GM12878 (cell line): ENCODE results near the gene TPGS2. TPM values are rescaled to one million over a fixed set of nuclear protein-coding genes. Genes with fewer than 3 reads are reported as not detected.

Experiments used
- ATAC-seq: fragments of 200-7000 bp; cut with Tn5 transposase; 3 replicates; pipeline ENCODE4 v1.9.1; 2020; ENCODE audit warnings: mild to moderate bottlenecking, moderate library complexity
- BruUV-seq: library from RNA; stranded (reverse); fragments of 400-500 nt; replicated peaks from 2 replicates; lab custom pipeline; 2021; lab: Mats Ljungman, UMichigan
- CTCF ChIA-PET: fragments of 300-600 bp; sonication (Branson Sonifier 250); formaldehyde crosslinking; extraction: SDS; loops from one replicate; lab custom pipeline; 2021; ENCODE audit warnings: inconsistent platforms; lab: Yijun Ruan, JAX
- POLR2A ChIA-PET: fragments of 350-600 bp; formaldehyde crosslinking; extraction: SDS; loops from one replicate; lab custom pipeline; 2021; ENCODE audit warnings: inconsistent platforms; lab: Charles Lee
- RAD21 ChIA-PET: fragments of 300-600 bp; sonication (Branson Sonifier 250); formaldehyde crosslinking; loops from one replicate; lab custom pipeline; 2023; ENCODE audit warnings: antibody characterized with exemption; ENCODE audit not compliant: unreplicated experiment; lab: Charles Lee
- SMC1A ChIA-PET: fragments of 300-600 bp; sonication (Branson Sonifier 250); formaldehyde crosslinking; loops from one replicate; lab custom pipeline; 2023; ENCODE audit not compliant: unreplicated experiment, uncharacterized antibody; lab: Charles Lee
- DNase-seq: peaks from one replicate; pipeline ENCODE4 v3.0.0-alpha.2; 2011; ENCODE audit warnings: low read depth, low spot score
- FAIRE-seq: peaks from 3 replicates; lab custom pipeline; 2011; peaks lifted over from hg19 to GRCh38; lab: Jason Lieb, UNC
- H2AFZ ChIP-seq: 2 replicates; pipeline ENCODE4 v1.6.0; 2011; ENCODE audit warnings: low read depth, low read length, control low read depth; ENCODE audit not compliant: control insufficient read depth
- H3K27ac ChIP-seq: 2 replicates; pipeline ENCODE4 v1.5.1; 2011; ENCODE audit warnings: control low read depth; ENCODE audit not compliant: control insufficient read depth, insufficient read depth
- H3K27me3 ChIP-seq, 2 experiments: replicated peaks in 1 of 2; 2 replicates each; pipeline versions ENCODE4 v1.6.0 to v1.6.1; 2011; ENCODE audit warnings: low read length in 1 of 2; ENCODE audit not compliant: control insufficient read depth in 2 of 2, insufficient read depth in 2 of 2
- H3K36me3 ChIP-seq, 2 experiments: 2 replicates each; pipeline ENCODE4 v1.5.1; 2011; ENCODE audit warnings: low read length in 1 of 2; ENCODE audit not compliant: control insufficient read depth in 2 of 2, insufficient read depth in 2 of 2
- H3K4me1 ChIP-seq: 2 replicates; pipeline ENCODE4 v1.6.1; 2011; ENCODE audit warnings: mild to moderate bottlenecking, low read length, moderate library complexity, mixed read lengths; ENCODE audit not compliant: control insufficient read depth, insufficient read depth
- H3K4me2 ChIP-seq: 2 replicates; pipeline ENCODE4 v1.6.0; 2011; ENCODE audit warnings: control low read depth; ENCODE audit not compliant: control insufficient read depth, insufficient read depth
- H3K4me3 ChIP-seq: fragments of 200-600 bp; sonication (generic); 2 replicates; pipeline ENCODE4 v1.5.1; 2016
- H3K79me2 ChIP-seq: 2 replicates; pipeline ENCODE4 v1.6.0; 2011; ENCODE audit warnings: low read length; ENCODE audit not compliant: control insufficient read depth, insufficient read depth
- H3K9ac ChIP-seq: 2 replicates; pipeline ENCODE4 v1.8.0; 2011; ENCODE audit warnings: low read length, control low read depth, mixed read lengths; ENCODE audit not compliant: control insufficient read depth, insufficient read depth
- H3K9me3 ChIP-seq: replicated peaks from 3 replicates; pipeline ENCODE4 v1.5.1; 2011; ENCODE audit warnings: mild to moderate bottlenecking, low read length; ENCODE audit not compliant: control insufficient read depth, insufficient read depth
- H4K20me1 ChIP-seq: 2 replicates; pipeline ENCODE4 v1.6.0; 2011; ENCODE audit not compliant: control insufficient read depth, insufficient read depth
- BMI1 ChIP-seq: fragments of 450-650 bp; IDR thresholded peaks from 2 replicates; pipeline ENCODE4 v1.6.1; 2016; ENCODE audit warnings: mild to moderate bottlenecking, moderate library complexity, borderline replicate concordance
- BRCA1 ChIP-seq: IDR thresholded peaks from 2 replicates; pipeline ENCODE4 v1.6.1; 2011; ENCODE audit warnings: low read depth, low read length, improper control_type of control experiment
- CEBPB ChIP-seq, 2 experiments: fragments of 150-350 bp in 1 of 2; IDR thresholded peaks; 2 replicates each; pipeline ENCODE4 v1.6.1; 2012 to 2014; ENCODE audit warnings: low read depth in 2 of 2, low read length in 2 of 2, borderline replicate concordance in 1 of 2, inconsistent platforms in 1 of 2
- DPF2 ChIP-seq: fragments of 450-650 bp; IDR thresholded peaks from 2 replicates; pipeline ENCODE4 v1.6.1; 2017; ENCODE audit warnings: mild to moderate bottlenecking
- FOXK2 ChIP-seq: fragments of 450-650 bp; IDR thresholded peaks from 2 replicates; pipeline ENCODE4 v1.6.1; 2017; ENCODE audit warnings: mild to moderate bottlenecking, moderate library complexity
- HDAC2 ChIP-seq: fragments of 200-600 bp; sonication (generic); IDR thresholded peaks from 2 replicates; pipeline ENCODE4 v1.6.1; 2017
- KAT2A ChIP-seq: conservative IDR thresholded peaks from 2 replicates; pipeline ENCODE4 v1.6.1; 2011; ENCODE audit warnings: low read depth, low read length; ENCODE audit not compliant: control insufficient read depth
- NFYB ChIP-seq: IDR thresholded peaks from 2 replicates; pipeline ENCODE4 v1.6.1; 2011; ENCODE audit warnings: low read depth, mild to moderate bottlenecking, low read length, improper control_type of control experiment, moderate library complexity; ENCODE audit not compliant: insufficient read depth
- SMC3 ChIP-seq: IDR thresholded peaks from 2 replicates; pipeline ENCODE4 v1.6.1; 2011; ENCODE audit warnings: low read length, improper control_type of control experiment, borderline replicate concordance
- TCF7 ChIP-seq: IDR thresholded peaks from 2 replicates; pipeline ENCODE4 v1.6.1; 2014; ENCODE audit warnings: antibody characterized with exemption, borderline replicate concordance
- WRNIP1 ChIP-seq: IDR thresholded peaks from 2 replicates; pipeline ENCODE4 v1.6.1; 2011; ENCODE audit warnings: low read depth, low read length, improper control_type of control experiment, borderline replicate concordance
- ZNF207 ChIP-seq: fragments of 450-650 bp; IDR thresholded peaks from 2 replicates; pipeline ENCODE4 v1.6.1; 2014; ENCODE audit warnings: antibody characterized with exemption, mild to moderate bottlenecking, borderline replicate concordance
- WGBS: methylation state at CpG from one replicate; pipeline ENCODE4 v1.1.6; 2016; ENCODE audit warnings: low lambda C conversion rate; ENCODE audit not compliant: insufficient replicate concordance, insufficient coverage; ENCODE audit errors: missing lambda C conversion rate; 5-methylcytosine and 5-hydroxymethylcytosine counted together
- in situ Hi-C: fragments of 300-500 bp; cut with MboI; formaldehyde crosslinking; loops from 9 replicates; pipeline ENCODE4 v1.14.3; 2018; ENCODE audit warnings: mixed read lengths
- intact Hi-C: fragments of 100-400 bp; cut with micrococcal nuclease; formaldehyde crosslinking; loops from one replicate; pipeline ENCODE4 v1.14.2; 2022; ENCODE audit not compliant: unreplicated experiment
- polyA plus RNA-seq, 11 experiments: library from polyadenylated mRNA; depleted of rRNA in 4 of 11; unstranded in 6 of 11; stranded (reverse) in 5 of 11; fragments of >200 nt; fragmentation: Nextera tagmentation in 4 of 11; fragmentation: Illumina TruSeq in 1 of 11; extraction: Ambion mirVana in 4 of 11; extraction: Trizol in 1 of 11; gene quantifications; 1 replicate in 1 of 11; 2 replicates in 10 of 11; pipeline versions ENCODE4 v1.2.1 to v1.2.3, GENCODE V29; 2011 to 2016; ENCODE audit warnings: inconsistent platforms in 2 of 11, missing spikeins in 2 of 11, low read depth in 1 of 11
- total RNA-seq, 4 experiments: library from RNA; depleted of rRNA in 3 of 4; stranded (reverse); fragments of >200 nt in 3 of 4; fragmentation: Illumina TruSeq in 1 of 4; extraction: Trizol in 1 of 4; gene quantifications; 2 replicates each; pipeline versions ENCODE4 v1.2.1 to v1.2.3, GENCODE V29; 2013 to 2021
- TF ChIP-seq, protein P1 (sequence below), 3 experiments: IDR thresholded peaks in 2 of 3; conservative IDR thresholded peaks in 1 of 3; 2 replicates each; pipeline ENCODE4 v1.5.1; 2011; ENCODE audit warnings: low read depth in 3 of 3, low read length in 3 of 3, mild to moderate bottlenecking in 3 of 3, control low read depth in 2 of 3, moderate library complexity in 2 of 3, inconsistent platforms in 1 of 3, mixed read lengths in 1 of 3; ENCODE audit not compliant: control insufficient read depth in 2 of 3, insufficient read depth in 1 of 3; ENCODE audit errors: extremely low read depth in 1 of 3

The TPGS2 gene
- total and polyA plus RNA-seq, 10 of the 15 experiments (the other 5 are each of a cell fraction or from before 2014, with no cell fraction given) = 39.8 to 181 (median 88.9) TPM

DNA sequence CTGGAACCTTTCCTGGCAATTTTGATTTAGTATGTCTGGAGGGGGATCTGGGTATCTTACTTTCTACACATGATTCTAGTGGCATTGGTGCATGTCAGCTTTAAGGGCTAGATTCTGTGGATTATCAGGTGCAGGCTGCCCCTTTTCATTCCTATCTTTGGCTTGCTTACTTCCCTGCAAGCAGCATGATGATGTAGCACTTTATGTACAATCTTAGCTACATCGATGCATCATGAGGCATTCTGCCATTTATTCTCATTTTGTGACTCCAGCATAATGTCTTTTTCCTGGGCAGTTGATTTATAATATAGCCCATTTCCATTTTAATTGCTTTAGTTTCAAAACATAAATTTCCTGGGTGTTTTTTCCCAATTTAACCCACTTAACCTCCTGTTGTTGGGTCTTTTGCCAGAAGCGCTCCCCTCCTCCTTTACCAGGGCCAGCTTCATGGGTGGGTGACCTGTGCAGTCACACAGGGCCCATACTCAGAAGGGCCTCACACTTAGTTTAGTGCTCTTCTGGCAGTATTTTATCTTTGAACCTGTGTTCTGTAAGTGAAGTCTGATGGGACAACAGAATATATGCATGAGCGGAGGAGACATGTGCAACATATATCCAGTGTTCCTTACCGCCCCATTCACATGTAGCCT is 36.0 kb downstream of the TPGS2 start:
- Histone ChIP-seq H3K79me2 (no peaks in the 10 kb centered on the region), H3K9ac (no peak overlapping the region), H3K27ac (no peak overlapping the region)
- WGBS = 99% methylated on average over 4 of the region's 4 CpGs
- SMC1A ChIA-PET = no interaction called here
- FAIRE-seq = no peak
- no peak for TF ChIP-seq CEBPB (IDR thresholded peaks at IDR 0.05; ENCODE audit: borderline replicate concordance in 1 of 2, low read depth in 2 of 2, low read length in 2 of 2)
- TF ChIP-seq BRCA1 = no peak
- no peak for TF ChIP-seq NFYB
- TF ChIP-seq ZNF207 = no peak
- no peak for TF ChIP-seq HDAC2
- no peak for TF ChIP-seq WRNIP1
- no peak for TF ChIP-seq KAT2A
- no peak for TF ChIP-seq TCF7
- TF ChIP-seq FOXK2 = no peak
- TF ChIP-seq BMI1 = no peak
- TF ChIP-seq, protein P1, sequence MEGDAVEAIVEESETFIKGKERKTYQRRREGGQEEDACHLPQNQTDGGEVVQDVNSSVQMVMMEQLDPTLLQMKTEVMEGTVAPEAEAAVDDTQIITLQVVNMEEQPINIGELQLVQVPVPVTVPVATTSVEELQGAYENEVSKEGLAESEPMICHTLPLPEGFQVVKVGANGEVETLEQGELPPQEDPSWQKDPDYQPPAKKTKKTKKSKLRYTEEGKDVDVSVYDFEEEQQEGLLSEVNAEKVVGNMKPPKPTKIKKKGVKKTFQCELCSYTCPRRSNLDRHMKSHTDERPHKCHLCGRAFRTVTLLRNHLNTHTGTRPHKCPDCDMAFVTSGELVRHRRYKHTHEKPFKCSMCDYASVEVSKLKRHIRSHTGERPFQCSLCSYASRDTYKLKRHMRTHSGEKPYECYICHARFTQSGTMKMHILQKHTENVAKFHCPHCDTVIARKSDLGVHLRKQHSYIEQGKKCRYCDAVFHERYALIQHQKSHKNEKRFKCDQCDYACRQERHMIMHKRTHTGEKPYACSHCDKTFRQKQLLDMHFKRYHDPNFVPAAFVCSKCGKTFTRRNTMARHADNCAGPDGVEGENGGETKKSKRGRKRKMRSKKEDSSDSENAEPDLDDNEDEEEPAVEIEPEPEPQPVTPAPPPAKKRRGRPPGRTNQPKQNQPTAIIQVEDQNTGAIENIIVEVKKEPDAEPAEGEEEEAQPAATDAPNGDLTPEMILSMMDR (IDR thresholded peaks at IDR 0.05 in 2 of 3, conservative IDR thresholded peaks at IDR 0.05 in 1 of 3; ENCODE audit: control insufficient read depth in 2 of 3, extremely low read depth in 1 of 3, insufficient read depth in 1 of 3, low read depth in 3 of 3, low read length in 3 of 3) = no peak
- no peak for TF ChIP-seq SMC3
- TF ChIP-seq DPF2 = no peak
- TF ChIP-seq, all 136 proteins: peak for 0
- BruUV-seq = no TSS peak
- Histone ChIP-seq H3K4me3 (no peak overlapping the region), H3K27me3 (no peaks in the 10 kb centered on the region), H3K4me2 (no peak overlapping the region), H4K20me1 (no peaks in the 10 kb centered on the region), H3K36me3 (peaks cover 3 to 11% of the 10 kb centered on the region in 2 experiments; a peak in 3 of 4 replicates), H2AFZ (no peak overlapping the region), H3K4me1 (no peaks in the 10 kb centered on the region), H3K9me3 (no peaks in the 10 kb centered on the region)
- DNase-seq = no peak
- ChIA-PET RAD21 (no interaction called here), CTCF (interaction anchor here (1.0 kb wide), 1 partner anchor 71 kb away, joined by 3 read pairs; no protein-coding TSS in a partner anchor), POLR2A (interaction anchor here (0.7 kb wide), 1 partner anchor 124 kb away, joined by 3 read pairs; no protein-coding TSS in a partner anchor)
- ATAC-seq = no peak
- intact Hi-C loops (no loop called here), in situ Hi-C loops (no loop called here)
